Endothelial cell of umbilical vein (primary cell): ENCODE results near the gene LRFN3. TPM values are rescaled to one million over a fixed set of nuclear protein-coding genes. Genes with fewer than 3 reads are reported as not detected.

Source experiments
- BruUV-seq: library from RNA; stranded (reverse); fragments of 400-500 nt; replicated peaks from 2 replicates; lab custom pipeline; 2021; lab: Mats Ljungman, UMichigan
- CTCF ChIA-PET: fragments of 300-600, 350-600 bp; sonication (Branson Sonifier 250); formaldehyde crosslinking; loops from one replicate; lab custom pipeline; 2021; ENCODE audit warnings: antibody characterized with exemption, inconsistent platforms; lab: Charles Lee
- POLR2A ChIA-PET: fragments of 300-600, 350-600 bp; sonication (Branson Sonifier 250); formaldehyde crosslinking; loops from one replicate; lab custom pipeline; 2021; ENCODE audit warnings: antibody characterized with exemption, inconsistent platforms; lab: Charles Lee
- DNase-seq: peaks from one replicate; pipeline ENCODE4 v3.0.0-alpha.2; 2011; ENCODE audit warnings: low read depth, low spot score
- FAIRE-seq: peaks from 2 replicates; lab custom pipeline; 2011; peaks lifted over from hg19 to GRCh38; lab: Jason Lieb, UNC
- H2AFZ ChIP-seq: 2 replicates; pipeline ENCODE4 v1.6.0; 2012; ENCODE audit warnings: low read depth, low read length, control low read depth, inconsistent platforms
- H3K27ac ChIP-seq: 2 replicates; pipeline ENCODE4 v1.5.1; 2011; ENCODE audit warnings: low read depth, mild to moderate bottlenecking, control low read depth, low read length, moderate library complexity; ENCODE audit not compliant: insufficient read depth
- H3K27me3 ChIP-seq, 2 experiments: 2 replicates each; pipeline versions ENCODE4 v1.6.0 to v1.6.1; 2011; ENCODE audit warnings: low read length in 2 of 2, mixed read lengths in 1 of 2; ENCODE audit not compliant: control insufficient read depth in 2 of 2, insufficient read depth in 2 of 2
- H3K36me3 ChIP-seq, 2 experiments: 2 replicates in 1 of 2; 3 replicates in 1 of 2; pipeline ENCODE4 v1.5.1; 2011; ENCODE audit warnings: low read length in 2 of 2, mild to moderate bottlenecking in 1 of 2, moderate library complexity in 1 of 2; ENCODE audit not compliant: control insufficient read depth in 2 of 2, insufficient read depth in 2 of 2; ENCODE audit errors: extremely low read depth in 1 of 2
- H3K4me1 ChIP-seq: 3 replicates; pipeline ENCODE4 v1.5.1; 2011; ENCODE audit warnings: mild to moderate bottlenecking, low read length; ENCODE audit not compliant: control insufficient read depth, insufficient read depth; ENCODE audit errors: extremely low read depth
- H3K4me2 ChIP-seq: 2 replicates; pipeline ENCODE4 v1.6.1; 2011; ENCODE audit warnings: low read length, control low read depth, mixed read lengths; ENCODE audit not compliant: insufficient read depth
- H3K4me3 ChIP-seq, 3 experiments: fragments of 200-600 bp in 1 of 3; sonication (generic), shearing (Covaris generic) in 1 of 3; replicated peaks in 1 of 3; 2 replicates each; pipeline ENCODE4 v1.5.1; 2011 to 2016; ENCODE audit warnings: control low read depth in 3 of 3, low read length in 3 of 3, mild to moderate bottlenecking in 2 of 3, inconsistent platforms in 1 of 3, low read depth in 1 of 3, moderate library complexity in 1 of 3; ENCODE audit not compliant: insufficient read depth in 1 of 3
- H3K79me2 ChIP-seq: 2 replicates; pipeline ENCODE4 v1.6.0; 2012; ENCODE audit warnings: low read length, inconsistent platforms; ENCODE audit not compliant: control insufficient read depth, insufficient read depth
- H3K9ac ChIP-seq: replicated peaks from 2 replicates; pipeline ENCODE3; 2011; ENCODE audit warnings: low read length, control low read depth; ENCODE audit not compliant: insufficient read depth; ENCODE audit errors: extremely low read depth
- H3K9me1 ChIP-seq: replicated peaks from 3 replicates; pipeline ENCODE4 v1.6.0; 2011; ENCODE audit warnings: mild to moderate bottlenecking, low read length; ENCODE audit not compliant: control insufficient read depth, insufficient read depth; ENCODE audit errors: extremely low read depth
- H3K9me3 ChIP-seq: replicated peaks from 2 replicates; pipeline ENCODE4 v1.5.1; 2012; ENCODE audit warnings: low read length, inconsistent platforms; ENCODE audit not compliant: control insufficient read depth, insufficient read depth
- H4K20me1 ChIP-seq: replicated peaks from 2 replicates; pipeline ENCODE3; 2011; ENCODE audit warnings: mild to moderate bottlenecking, low read length; ENCODE audit not compliant: control insufficient read depth, insufficient read depth; ENCODE audit errors: extremely low read depth
- EZH2 ChIP-seq: IDR thresholded peaks from 2 replicates; pipeline ENCODE4 v1.6.1; 2012; ENCODE audit warnings: borderline replicate concordance, low read depth, mild to moderate bottlenecking, moderate library complexity, low read length, inconsistent platforms; ENCODE audit not compliant: severe bottlenecking
- FOS ChIP-seq: IDR thresholded peaks from 2 replicates; pipeline ENCODE4 v1.6.1; 2011; ENCODE audit warnings: mild to moderate bottlenecking, low read length, moderate library complexity, borderline replicate concordance; ENCODE audit not compliant: insufficient read depth
- GATA2 ChIP-seq: IDR thresholded peaks from 2 replicates; pipeline ENCODE4 v1.7.0; 2011; ENCODE audit warnings: low read depth, mild to moderate bottlenecking, moderate library complexity, mixed read lengths, low read length; ENCODE audit not compliant: insufficient read length, insufficient read depth
- JUN ChIP-seq: IDR thresholded peaks from 2 replicates; pipeline ENCODE4 v1.6.1; 2011; ENCODE audit warnings: borderline replicate concordance, low read depth; ENCODE audit not compliant: insufficient read length, insufficient read depth
- MYC ChIP-seq: IDR thresholded peaks from one replicate; pipeline ENCODE4 v1.6.1; 2011; ENCODE audit warnings: mild to moderate bottlenecking, low read depth, low read length
- POLR2A ChIP-seq: IDR thresholded peaks from 2 replicates; pipeline ENCODE4 v1.6.1; 2012; ENCODE audit warnings: low read depth, mild to moderate bottlenecking, control low read depth, low read length
- POLR2AphosphoS5 ChIP-seq: IDR thresholded peaks from 2 replicates; pipeline ENCODE4 v1.6.1; 2012; ENCODE audit warnings: low read depth, mild to moderate bottlenecking, control low read depth, low read length, moderate library complexity; ENCODE audit not compliant: insufficient read depth
- dilution Hi-C: fragments of 300-500 bp; cut with MboI; formaldehyde crosslinking; loops from one replicate; pipeline ENCODE4 v1.15.0; 2019; ENCODE audit warnings: low sequenced_read_pairs; ENCODE audit not compliant: extremely low pct_ligation_motif_present
- intact Hi-C: fragments of 100-400 bp; cut with micrococcal nuclease; formaldehyde crosslinking; loops from one replicate; pipeline ENCODE4 v1.10.0; 2022
- polyA plus RNA-seq, 4 experiments: library from polyadenylated mRNA; depleted of rRNA in 3 of 4; stranded (reverse) in 3 of 4; unstranded in 1 of 4; fragments of >200 nt; gene quantifications; 2 replicates each; pipeline versions ENCODE4 v1.2.1 to v1.2.3, GENCODE V29; 2011 to 2012; ENCODE audit warnings: missing spikeins in 1 of 4
- total RNA-seq: library from RNA; stranded (reverse); gene quantifications from 2 replicates; pipeline ENCODE4 v1.2.3, GENCODE V29; 2021
- TF ChIP-seq, protein P1 (sequence below): IDR thresholded peaks from 2 replicates; pipeline ENCODE4 v1.6.1; 2011; ENCODE audit not compliant: insufficient read depth, insufficient read length
- TF ChIP-seq, protein P2 (sequence below), 2 donors: IDR thresholded peaks; 1 replicate in 1 of 2; 2 replicates in 1 of 2; pipeline ENCODE4 v1.5.1; 2011; ENCODE audit warnings: low read length in 2 of 2, mild to moderate bottlenecking in 2 of 2, moderate library complexity in 2 of 2, control low read depth in 1 of 2, inconsistent platforms in 1 of 2, low read depth in 1 of 2; ENCODE audit not compliant: insufficient read depth in 1 of 2; ENCODE audit errors: extremely low read depth in 1 of 2

Gene LRFN3
- total and polyA plus RNA-seq, 2 donors (not counting 3 experiments of a cell fraction or from before 2014, with no cell fraction given): 4.1 to 15.9 TPM

DNA sequence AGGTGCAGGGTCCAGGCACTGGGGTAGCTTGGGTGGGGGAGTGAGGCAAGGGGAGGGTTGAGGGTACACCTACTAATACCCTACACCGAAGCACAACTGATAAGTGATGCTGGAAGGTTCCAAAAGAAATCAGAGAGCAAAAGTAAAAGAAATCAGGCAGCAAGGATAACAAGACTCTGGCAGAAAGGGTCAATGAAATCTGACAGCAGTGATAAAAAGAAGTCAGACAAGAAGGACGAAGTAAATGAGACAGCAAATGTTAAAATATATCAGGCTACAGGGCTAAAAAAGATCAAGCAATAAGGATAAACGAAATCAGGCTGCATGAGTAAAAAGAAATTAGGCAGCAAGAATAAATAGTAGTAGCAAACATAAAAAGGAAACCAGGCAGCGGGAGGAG, 4.7 kb downstream of the LRFN3 start:
- CTCF ChIA-PET: no interaction called here
- BruUV-seq: no TSS peak
- Histone ChIP-seq H3K9ac (no peak overlapping the region), H2AFZ (no peak overlapping the region), H3K9me3 (no peaks in the 10 kb centered on the region), H4K20me1 (peaks cover 4% of the 10 kb centered on the region), H3K27ac (no peak overlapping the region), H3K4me3 (no peak overlapping the region), H3K4me1 (peaks cover 18% of the 10 kb centered on the region), H3K9me1 (no peaks in the 10 kb centered on the region), H3K27me3 (no peaks in the 10 kb centered on the region), H3K79me2 (no peaks in the 10 kb centered on the region), H3K36me3 (no peaks in the 10 kb centered on the region), H3K4me2 (no peak overlapping the region)
- intact Hi-C loops: no loop called here
- TF ChIP-seq, protein P1, sequence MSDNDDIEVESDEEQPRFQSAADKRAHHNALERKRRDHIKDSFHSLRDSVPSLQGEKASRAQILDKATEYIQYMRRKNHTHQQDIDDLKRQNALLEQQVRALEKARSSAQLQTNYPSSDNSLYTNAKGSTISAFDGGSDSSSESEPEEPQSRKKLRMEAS: no peak
- no peak for TF ChIP-seq JUN
- no peak for TF ChIP-seq FOS
- no peak for TF ChIP-seq GATA2
- TF ChIP-seq POLR2A: no peak
- TF ChIP-seq MYC: no peak
- TF ChIP-seq POLR2AphosphoS5: no peak
- TF ChIP-seq, protein P2, sequence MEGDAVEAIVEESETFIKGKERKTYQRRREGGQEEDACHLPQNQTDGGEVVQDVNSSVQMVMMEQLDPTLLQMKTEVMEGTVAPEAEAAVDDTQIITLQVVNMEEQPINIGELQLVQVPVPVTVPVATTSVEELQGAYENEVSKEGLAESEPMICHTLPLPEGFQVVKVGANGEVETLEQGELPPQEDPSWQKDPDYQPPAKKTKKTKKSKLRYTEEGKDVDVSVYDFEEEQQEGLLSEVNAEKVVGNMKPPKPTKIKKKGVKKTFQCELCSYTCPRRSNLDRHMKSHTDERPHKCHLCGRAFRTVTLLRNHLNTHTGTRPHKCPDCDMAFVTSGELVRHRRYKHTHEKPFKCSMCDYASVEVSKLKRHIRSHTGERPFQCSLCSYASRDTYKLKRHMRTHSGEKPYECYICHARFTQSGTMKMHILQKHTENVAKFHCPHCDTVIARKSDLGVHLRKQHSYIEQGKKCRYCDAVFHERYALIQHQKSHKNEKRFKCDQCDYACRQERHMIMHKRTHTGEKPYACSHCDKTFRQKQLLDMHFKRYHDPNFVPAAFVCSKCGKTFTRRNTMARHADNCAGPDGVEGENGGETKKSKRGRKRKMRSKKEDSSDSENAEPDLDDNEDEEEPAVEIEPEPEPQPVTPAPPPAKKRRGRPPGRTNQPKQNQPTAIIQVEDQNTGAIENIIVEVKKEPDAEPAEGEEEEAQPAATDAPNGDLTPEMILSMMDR (IDR thresholded peaks at IDR 0.05; ENCODE audit: extremely low read depth in 1 of 2, insufficient read depth in 1 of 2, low read depth in 1 of 2, low read length in 2 of 2): no peak
- no peak for TF ChIP-seq EZH2
- dilution Hi-C loops: no loop called here
- no peak for FAIRE-seq
- no peak for DNase-seq
- POLR2A ChIA-PET: no interaction called here
